Dermis blood vessel endothelial cell (primary cell): ENCODE results near the gene KLHL40. TPM values are rescaled to one million over a fixed set of nuclear protein-coding genes. Genes with fewer than 3 reads are reported as not detected.
A peak's percentile ranks its signal among the peaks of the same experiment; 100 is the strongest.

ENCODE experiments used
- DNase-seq: peaks from one replicate; pipeline ENCODE4 v3.0.0; 2010
- total RNA-seq: library from RNA; depleted of rRNA; stranded (reverse); fragments of >200 nt; gene quantifications from 2 replicates; pipeline ENCODE4 v1.2.3, GENCODE V29; 2014

KLHL40 gene
- 0.17 TPM in 1 of 2 replicates, not detected in the other for total RNA-seq

DNA sequence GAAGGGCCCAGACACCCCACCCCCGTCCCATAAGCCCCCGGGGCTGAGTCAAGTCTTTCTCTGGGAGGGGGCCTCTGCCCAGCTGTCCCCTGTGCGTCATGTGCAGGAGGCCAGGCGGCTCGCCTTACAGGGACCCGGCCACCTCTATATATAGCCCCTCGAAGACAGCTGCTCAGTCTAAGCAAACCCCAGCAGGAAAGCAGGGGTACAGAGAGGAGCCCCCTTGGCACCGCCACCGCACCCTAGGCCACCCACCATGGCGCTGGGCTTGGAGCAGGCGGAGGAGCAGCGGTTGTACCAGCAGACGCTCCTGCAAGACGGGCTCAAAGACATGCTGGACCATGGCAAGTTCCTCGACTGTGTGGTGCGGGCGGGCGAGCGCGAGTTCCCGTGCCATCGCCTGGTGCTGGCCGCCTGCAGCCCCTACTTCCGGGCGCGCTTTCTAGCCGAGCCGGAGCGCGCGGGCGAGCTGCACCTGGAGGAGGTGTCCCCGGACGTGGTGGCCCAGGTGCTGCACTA, at the start of gene KLHL40:
TSS of gene KLHL40 (plus strand) at position 175 of the 519 bp plus-strand sequence. CDS start at position 257, 82 bp downstream.
- no peak for DNase-seq

DNA sequence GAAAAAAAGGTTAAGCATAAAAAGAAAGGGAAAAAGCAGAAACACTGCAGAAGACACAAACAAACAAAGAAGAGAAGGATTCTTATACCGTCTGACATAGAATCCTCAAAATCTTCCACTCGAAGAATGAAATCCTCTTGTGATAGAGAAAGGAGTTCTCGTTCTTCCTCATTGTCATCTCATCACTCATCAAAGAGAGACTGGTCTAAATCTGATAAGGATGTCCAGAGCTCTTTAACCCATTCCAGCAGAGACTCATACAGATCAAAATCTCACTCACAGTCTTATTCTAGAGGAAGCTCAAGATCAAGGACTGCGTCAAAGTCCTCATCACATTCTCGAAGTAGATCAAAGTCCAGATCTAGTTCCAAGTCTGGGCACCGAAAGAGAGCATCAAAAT, 48.3 kb upstream of the KLHL40 start:
- DNase-seq: no peak

DNA sequence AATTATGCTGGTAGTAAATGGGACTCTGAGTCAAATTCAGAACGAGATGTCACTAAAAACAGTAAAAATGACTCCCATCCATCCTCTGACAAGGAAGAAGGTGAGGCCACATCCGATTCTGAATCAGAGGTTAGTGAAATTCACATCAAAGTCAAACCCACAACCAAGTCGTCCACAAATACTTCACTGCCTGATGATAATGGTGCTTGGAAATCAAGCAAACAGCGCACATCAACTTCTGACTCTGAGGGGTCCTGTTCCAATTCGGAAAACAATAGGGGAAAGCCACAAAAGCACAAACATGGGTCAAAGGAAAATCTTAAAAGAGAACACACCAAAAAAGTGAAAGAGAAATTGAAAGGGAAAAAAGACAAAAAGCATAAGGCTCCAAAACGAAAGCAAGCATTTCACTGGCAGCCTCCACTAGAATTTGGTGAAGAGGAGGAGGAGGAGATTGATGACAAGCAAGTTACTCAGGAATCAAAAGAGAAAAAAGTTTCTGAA, 46.9 kb upstream of the KLHL40 start:
- DNase-seq: no peak

- DNase-seq: no peak
Measured at GRCh38 chr3:42639192-42639591, 46.1 kb upstream of the KLHL40 start.

DNA sequence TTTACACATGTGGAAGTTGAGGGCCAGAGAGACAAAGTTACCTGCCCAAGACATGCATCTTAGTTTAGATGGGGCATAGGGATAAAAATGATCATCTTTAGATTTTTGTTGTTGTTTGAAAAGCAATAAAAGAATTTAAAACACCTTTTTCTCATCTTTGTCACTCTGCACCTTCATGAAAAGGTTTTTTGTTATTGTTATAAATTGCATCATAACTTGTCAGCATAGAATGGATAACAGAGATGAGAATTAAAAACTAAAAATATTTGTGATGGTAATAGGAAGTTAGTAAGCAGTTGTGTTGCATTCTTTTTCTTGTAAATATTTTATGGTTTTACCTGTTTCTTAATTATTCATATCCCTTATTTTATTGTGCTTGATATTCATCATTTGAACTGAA, 45.2 kb upstream of the KLHL40 start:
- DNase-seq: no peak

DNA sequence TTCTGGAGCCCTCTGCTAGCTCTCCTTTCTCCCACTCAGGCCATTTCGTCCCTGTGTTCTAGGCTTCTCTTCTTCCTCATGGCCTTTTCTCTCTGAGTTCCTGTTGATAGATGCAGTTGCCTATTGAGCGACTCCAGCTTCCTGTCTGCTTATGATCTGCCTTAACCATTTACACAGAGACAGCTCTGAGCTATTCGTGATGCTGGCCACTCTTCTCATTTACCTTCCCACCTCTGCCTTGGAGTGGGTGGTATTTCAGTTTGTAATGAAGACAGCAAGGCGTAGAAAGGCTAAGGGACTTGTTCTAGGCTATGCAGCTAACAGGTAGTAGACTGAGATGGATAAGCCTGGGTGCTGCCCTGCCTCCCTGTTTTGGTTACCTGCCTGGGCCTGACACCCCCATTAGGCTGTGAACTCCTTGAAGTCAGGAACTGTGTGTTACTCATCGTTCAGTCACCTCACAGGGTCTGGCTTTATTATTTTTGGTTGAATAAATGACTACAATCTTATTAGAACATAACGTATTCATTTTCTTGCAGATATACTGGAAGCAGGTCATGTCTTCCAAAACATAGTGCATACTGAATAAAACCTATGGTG, 44.5 kb upstream of the KLHL40 start:
- DNase-seq: no peak

DNA sequence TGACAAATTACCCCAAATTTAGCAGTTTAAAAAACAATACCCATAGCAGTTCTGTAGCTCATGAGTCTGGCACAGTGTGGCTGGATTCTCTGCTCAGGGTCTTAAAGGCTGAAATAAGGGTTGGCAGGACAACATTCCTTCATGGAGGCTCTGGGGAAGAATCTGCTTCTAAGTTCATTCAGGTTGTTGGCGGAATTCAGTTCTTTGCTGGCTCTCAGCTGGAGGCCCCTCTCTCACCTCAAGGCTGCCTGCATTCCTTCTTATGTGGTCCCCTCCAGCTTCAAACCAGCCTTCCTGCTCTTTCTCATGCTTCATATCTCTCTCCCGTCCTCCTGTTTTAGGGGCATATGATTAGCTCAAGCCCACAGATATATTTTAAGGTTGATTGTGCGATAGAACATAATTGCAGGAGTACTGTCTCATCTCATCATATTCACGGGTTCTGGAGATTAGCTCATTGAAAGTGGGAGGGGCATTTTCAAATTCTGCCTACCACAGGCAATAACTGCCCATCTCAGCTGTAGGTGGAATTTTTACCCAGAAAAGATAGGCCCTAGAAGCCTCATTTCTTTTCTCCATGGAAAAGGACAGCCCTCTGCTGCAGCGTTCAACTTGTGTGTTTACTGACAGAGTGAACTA, 37.4 kb upstream of the KLHL40 start:
- DNase-seq: no peak

DNA sequence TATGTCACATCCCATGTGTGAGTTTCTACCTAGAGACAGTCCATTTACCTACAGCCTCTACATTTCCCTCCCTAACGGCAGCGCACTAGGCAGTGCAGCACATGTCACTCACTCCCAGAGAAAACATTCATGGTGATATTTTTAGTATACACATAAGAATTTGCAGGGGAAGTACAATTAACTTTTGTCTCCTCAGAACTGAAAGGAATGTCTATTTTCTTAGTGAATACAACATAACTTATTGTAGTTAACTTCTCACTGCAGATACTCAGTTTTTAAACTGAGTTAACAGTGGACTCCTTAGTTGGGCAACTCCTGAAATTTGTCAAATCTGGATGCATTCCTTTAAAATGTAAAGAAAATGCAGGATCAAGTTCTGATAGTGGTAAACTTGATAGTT, 36.3 kb upstream of the KLHL40 start:
- no peak for DNase-seq

- DNase-seq: no peak
Measured at GRCh38 chr3:42649783-42650182, 35.6 kb upstream of the KLHL40 start.

- DNase-seq: peak; percentile 33
Measured at GRCh38 chr3:42651248-42652091, 33.9 kb upstream of the KLHL40 start.

GRCh38 chr3:42652251-42652610, 33.1 kb upstream of the KLHL40 start:
- no peak for DNase-seq

DNA sequence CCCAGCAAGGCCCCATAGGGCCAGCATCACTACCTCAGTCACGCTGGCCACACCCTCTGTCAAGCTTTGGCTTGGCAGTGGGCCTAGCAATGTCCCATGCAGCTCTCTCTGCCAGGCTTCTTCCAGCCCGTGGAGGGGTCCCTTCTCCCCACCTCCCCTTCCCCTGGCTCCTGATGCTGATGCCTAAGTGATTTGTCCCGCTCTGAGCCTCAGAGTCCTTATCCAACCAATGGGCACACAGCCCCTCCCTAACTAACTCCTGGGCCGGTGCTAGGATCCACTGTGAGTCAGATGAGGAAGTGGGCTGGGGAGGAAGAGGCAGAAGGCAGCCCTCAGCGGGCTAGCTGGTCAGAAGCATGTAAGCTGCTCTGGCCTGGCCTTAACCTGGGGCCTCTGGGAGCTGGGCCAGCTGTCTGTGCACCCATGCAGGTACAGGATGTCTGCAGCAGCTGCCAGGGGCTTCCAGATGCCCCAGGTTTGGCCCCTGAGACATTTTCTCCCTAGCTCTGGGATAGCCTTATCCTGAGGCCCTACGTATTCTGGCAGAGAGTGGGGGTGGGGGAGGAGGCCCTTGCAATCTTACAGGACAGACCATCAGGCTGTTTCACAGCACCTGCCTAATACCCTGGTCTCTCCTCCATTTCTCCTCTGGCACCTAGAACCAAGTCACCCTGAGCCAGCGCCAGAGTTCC, 32.6 kb upstream of the KLHL40 start:
- peak; percentile 86 for DNase-seq

DNA sequence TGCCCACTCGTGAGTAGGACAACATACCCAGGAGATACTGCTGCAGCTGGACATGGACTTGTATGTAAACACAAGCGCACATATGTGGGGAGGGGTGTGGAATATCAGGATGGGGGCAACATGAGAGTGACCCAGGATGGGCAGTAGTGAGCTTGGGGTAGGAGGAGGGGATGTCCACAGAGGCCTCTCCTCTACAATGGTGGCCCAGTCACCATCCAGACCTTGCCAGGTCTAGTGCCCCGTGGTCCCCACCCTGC, 32.1 kb upstream of the KLHL40 start:
- no peak for DNase-seq

DNA sequence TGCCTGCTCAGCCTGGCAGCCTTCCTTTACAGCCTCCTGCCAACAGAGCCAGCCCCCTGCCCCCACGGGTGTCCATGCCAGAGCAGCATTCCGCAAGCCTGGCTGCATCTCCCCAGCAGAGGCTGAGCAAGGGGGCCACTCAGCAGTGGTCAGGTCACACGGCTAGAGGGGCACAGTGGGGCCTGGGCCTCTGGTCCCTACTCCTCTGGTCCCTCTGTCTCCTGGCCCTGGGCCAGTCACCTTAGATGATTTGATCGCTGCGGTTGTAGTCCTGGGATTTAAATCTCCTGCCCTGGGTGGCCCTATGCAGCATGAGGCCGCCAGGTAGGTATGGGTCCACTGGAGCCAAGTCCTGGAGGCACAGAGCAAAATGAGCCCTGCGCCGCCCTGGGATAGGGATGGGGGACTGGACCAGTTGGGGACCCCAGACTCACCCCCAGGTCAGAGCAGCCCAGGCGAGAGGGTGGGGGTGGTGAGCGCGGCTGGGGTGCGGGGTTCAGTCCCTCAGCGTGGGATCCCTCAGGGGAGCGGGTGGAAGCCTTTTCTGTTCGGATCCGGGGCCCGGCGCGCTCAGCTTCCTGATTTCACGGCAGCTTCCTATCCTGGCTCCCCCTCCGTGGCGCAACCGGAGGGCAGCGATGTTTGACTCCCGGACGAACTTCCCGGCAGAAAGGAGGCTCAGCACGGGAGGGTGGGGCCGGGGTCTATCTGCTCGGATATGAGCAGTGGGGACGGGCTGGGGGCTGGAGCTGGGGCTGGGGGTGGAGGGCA, 31.6 kb upstream of the KLHL40 start, which contains the start of gene ZBTB47:
TSS of gene ZBTB47 (plus strand) at position 138 of the 771 bp plus-strand sequence. CDS start 4,659 bp downstream, outside the sequence.
- DNase-seq: peak; percentile 37

- peak; percentile 63 for DNase-seq
Measured at GRCh38 chr3:42654331-42655201, 30.8 kb upstream of the KLHL40 start.

- DNase-seq: no peak
Measured at GRCh38 chr3:42655331-42655888, 29.9 kb upstream of the KLHL40 start.

GRCh38 chr3:42655980-42656679, 29.2 kb upstream of the KLHL40 start:
- peak; percentile 54 for DNase-seq

DNA sequence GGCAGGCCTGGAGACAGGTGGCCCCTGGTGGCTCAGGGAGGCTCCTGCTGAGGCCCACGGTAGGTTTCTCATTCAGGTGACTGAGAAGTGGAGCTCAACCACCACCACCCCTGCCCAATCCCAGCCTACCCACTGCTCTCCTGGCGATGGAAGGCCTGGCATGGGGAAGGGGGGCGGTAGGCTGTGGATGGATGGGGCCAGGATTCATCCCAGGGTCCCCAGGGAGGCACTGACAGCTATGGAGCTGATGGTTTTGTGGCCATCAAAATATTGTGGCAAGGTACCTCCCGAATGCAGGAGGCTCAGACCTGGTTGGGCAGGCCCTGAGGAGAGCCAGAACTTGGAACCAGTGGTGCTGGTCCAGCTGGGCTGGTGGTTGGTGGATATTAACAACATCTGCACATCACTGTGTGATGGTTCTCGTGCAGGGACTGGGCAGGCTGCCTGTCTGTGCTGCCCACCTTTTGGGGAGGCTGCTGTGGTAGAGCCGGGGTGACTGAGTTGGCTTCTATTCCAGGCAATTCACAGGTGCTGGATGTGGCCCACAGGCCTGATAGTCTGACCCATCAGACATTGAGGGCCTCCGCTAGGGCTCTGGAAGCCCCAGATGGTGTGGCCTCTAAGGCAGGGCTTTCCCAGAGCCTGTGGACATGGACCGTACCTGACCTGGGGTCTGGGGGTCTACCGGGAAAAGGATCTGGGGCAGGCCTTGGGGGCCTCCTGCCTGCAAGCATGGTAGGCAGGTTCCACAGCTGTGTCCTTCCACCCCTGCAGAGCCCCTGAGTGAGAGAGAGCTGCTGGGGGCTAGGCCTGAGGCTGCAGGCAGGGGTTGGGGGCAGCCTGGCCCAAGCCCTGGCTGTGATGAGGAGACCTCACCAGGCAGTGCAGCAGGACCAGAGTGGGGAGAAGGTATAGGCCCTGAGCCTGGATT, 28.4 kb upstream of the KLHL40 start:
- no peak for DNase-seq

DNA sequence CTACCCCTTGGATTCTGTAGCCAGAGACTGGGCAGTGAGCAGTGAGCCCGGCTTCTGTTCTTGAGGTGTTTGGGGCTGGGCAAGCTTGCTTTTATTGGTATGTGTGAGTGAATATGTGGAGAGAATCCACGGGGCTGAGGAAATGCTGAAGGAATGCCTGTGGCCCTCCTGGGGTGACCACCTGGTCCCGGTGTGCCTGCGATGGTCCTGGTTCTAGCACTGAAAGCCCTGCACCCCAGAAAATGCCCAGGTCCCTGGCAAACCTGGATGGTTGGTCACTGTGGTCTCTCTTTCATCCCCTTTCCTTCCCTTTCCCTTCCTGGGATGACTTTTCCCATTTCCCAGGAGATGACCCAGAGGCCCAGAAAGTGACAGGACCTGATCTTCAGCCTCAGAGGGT, 27.7 kb upstream of the KLHL40 start:
- no peak for DNase-seq
